Left ventricle myocardium inferior (tissue), 1 donor: Measurements from ENCODE around the gene SLC22A23. TPM values are rescaled to one million over a fixed set of nuclear protein-coding genes. Genes with fewer than 3 reads are reported as not detected.

ENCODE experiments used
- DNase-seq: peaks from one replicate; pipeline ENCODE4 v3.0.0-alpha.2; 2020
- H3K27ac ChIP-seq: fragments of 200-600 bp; replicated peaks from 2 replicates; pipeline ENCODE4 v1.8.0; 2021
- H3K27me3 ChIP-seq: fragments of 200-600 bp; 2 replicates; pipeline ENCODE4 v1.8.0; 2021; ENCODE audit warnings: low read depth
- H3K36me3 ChIP-seq: fragments of 200-600 bp; 2 replicates; pipeline ENCODE4 v1.8.0; 2021
- H3K4me1 ChIP-seq: fragments of 200-600 bp; 2 replicates; pipeline ENCODE4 v1.8.0; 2021
- H3K4me3 ChIP-seq: fragments of 200-600 bp; 2 replicates; pipeline ENCODE4 v1.8.0; 2021; ENCODE audit warnings: mild to moderate bottlenecking, moderate library complexity
- H3K9me3 ChIP-seq: fragments of 200-600 bp; replicated peaks from 2 replicates; pipeline ENCODE4 v1.8.0; 2021
- intact Hi-C: fragments of 100-400 bp; cut with micrococcal nuclease; formaldehyde crosslinking; loops from one replicate; pipeline ENCODE4 v1.11.0; 2022
- total RNA-seq: library from RNA; stranded (reverse); fragmentation: NEBNext Ultra II Directional; extraction: Animal tissue kit (Norgen Biotek cat#: 25700); gene quantifications from one replicate; pipeline ENCODE4 v1.2.1, GENCODE V29; 2021
- TF ChIP-seq, protein P1 (sequence below): fragments of 200-600 bp; IDR thresholded peaks from 2 replicates; pipeline ENCODE4 v1.8.0; 2021; ENCODE audit warnings: antibody characterized with exemption, mild to moderate bottlenecking, borderline replicate concordance
- donor health status: DM: no; HTN: yes; CAD: no; lungs with severe emphysema.

SLC22A23 gene
- total RNA-seq, 1 donor from 2014 or later, result 7.0 TPM

DNA sequence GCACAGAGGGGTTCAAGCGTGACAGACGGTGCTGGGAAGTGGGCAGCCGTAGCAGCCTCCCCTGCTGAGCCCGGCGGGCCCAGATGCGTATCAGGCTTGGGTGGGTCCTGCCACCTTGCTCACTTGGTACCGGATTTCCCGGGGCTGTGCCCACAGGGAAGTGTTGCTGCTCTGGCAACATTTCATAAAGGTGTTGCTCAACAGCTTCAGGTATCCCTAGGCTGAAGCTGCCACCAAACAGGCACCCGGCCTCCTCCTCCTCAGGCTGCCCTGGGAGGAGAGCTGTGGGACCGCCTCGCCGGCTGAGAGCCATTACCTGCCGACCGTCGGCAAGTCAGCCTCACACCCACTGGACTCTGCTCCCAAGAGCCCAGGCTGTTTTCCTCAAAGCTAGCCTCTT is 186.6 kb downstream of the SLC22A23 start:
- Histone ChIP-seq H3K9me3 (no peaks in the 10 kb centered on the region), H3K27me3 (no peaks in the 10 kb centered on the region), H3K4me3 (no peak overlapping the region), H3K4me1 (no peaks in the 10 kb centered on the region), H3K36me3 (peaks cover 49% of the 10 kb centered on the region), H3K27ac (no peak overlapping the region)
- DNase-seq, result no peak
- intact Hi-C loops, result no loop called here
- TF ChIP-seq, protein P1, sequence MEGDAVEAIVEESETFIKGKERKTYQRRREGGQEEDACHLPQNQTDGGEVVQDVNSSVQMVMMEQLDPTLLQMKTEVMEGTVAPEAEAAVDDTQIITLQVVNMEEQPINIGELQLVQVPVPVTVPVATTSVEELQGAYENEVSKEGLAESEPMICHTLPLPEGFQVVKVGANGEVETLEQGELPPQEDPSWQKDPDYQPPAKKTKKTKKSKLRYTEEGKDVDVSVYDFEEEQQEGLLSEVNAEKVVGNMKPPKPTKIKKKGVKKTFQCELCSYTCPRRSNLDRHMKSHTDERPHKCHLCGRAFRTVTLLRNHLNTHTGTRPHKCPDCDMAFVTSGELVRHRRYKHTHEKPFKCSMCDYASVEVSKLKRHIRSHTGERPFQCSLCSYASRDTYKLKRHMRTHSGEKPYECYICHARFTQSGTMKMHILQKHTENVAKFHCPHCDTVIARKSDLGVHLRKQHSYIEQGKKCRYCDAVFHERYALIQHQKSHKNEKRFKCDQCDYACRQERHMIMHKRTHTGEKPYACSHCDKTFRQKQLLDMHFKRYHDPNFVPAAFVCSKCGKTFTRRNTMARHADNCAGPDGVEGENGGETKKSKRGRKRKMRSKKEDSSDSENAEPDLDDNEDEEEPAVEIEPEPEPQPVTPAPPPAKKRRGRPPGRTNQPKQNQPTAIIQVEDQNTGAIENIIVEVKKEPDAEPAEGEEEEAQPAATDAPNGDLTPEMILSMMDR, result no peak

DNA sequence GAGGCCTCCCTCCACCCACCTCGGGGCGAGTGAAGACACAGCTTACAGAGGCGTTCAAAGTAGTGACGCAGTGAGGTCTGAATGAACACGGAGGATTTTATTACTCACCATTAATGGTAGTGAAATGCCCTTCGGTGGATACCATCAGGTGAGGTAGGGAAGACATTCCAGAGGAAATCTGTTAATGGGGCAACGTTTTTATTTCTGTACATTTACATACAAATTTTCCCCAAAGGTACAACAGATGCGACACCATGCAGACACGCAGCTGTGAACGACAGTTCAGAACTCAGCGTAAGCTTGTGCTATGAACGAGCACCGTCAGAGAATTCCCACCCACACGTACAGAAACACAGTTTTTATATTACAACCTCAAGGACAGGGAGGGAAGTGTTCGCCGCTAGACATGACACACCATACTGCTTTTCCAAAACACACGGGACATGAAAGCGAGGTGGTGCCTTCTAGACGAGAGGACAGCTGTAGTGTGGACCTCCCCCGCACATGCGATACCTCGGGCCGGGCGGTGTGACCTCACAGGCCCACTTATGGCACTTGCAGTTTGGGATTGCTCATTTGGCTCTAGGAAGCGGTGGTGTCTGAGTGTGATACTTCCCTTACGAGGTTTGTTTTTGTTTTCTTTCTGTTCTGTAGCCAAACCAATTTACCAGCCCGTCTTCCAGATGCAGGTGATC is 187.4 kb downstream of the SLC22A23 start:
- intact Hi-C loops, result no loop called here
- Histone ChIP-seq H3K9me3 (no peaks in the 10 kb centered on the region), H3K36me3 (peaks cover 53% of the 10 kb centered on the region), H3K27ac (no peak overlapping the region), H3K27me3 (no peaks in the 10 kb centered on the region), H3K4me3 (no peak overlapping the region), H3K4me1 (peaks cover under 1% of the 10 kb centered on the region)
- no peak for DNase-seq
- TF ChIP-seq, protein P1, result no peak

DNA sequence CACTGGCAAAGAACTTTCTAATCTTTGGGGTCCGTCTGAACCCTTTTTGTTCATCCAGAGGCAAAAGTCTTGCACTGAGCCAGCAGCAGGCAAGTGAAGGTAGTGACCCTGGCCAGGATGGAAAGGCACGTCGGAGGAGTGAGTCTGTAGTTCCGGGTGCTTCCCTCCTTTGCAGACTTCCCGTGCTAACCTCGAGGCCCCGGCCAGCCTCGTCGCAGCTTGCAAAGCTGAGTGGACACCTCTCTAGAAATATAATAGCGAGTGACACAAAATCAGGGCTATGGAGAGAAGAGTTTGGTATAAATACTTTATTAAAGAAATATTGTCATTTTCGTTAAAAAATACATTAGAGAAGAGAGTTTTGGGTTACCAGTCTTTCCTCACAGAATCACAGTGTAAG is 188.2 kb downstream of the SLC22A23 start:
- Histone ChIP-seq H3K27me3 (no peaks in the 10 kb centered on the region), H3K4me3 (no peak overlapping the region), H3K27ac (no peak overlapping the region), H3K4me1 (peaks cover 8% of the 10 kb centered on the region), H3K9me3 (no peaks in the 10 kb centered on the region), H3K36me3 (peaks cover 60% of the 10 kb centered on the region)
- TF ChIP-seq, protein P1, result no peak
- intact Hi-C loops, result no loop called here
- DNase-seq, result no peak

DNA sequence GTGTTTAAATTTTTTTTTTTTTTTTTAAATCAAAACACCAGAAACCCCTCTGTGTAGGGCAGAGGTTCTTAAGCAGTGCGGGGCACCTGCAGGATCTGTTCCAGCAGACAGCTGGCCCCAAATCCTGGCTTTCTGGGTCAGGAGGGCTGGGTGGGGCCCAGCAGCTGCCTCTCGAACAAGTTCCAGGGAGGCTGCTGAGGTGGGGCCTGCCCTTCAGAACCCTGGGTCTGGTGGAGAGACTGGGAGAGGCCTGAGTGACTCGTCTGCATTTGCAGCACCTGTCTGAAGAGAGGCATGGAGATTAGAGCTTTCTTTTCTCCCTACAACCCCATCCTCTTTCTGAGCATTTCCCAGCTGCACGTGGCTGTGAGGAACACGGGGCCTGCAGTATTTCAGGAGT is 189.7 kb downstream of the SLC22A23 start:
- TF ChIP-seq, protein P1, result no peak
- DNase-seq, result no peak
- H3K9me3 ChIP-seq, result no peaks in the 10 kb centered on the region
- no peaks in the 10 kb centered on the region for H3K27me3 ChIP-seq
- intact Hi-C loops, result no loop called here
- peaks cover 21% of the 10 kb centered on the region for H3K4me1 ChIP-seq
- no peak overlapping the region for H3K4me3 ChIP-seq
- peaks cover 56% of the 10 kb centered on the region for H3K36me3 ChIP-seq
- no peak overlapping the region for H3K27ac ChIP-seq

DNA sequence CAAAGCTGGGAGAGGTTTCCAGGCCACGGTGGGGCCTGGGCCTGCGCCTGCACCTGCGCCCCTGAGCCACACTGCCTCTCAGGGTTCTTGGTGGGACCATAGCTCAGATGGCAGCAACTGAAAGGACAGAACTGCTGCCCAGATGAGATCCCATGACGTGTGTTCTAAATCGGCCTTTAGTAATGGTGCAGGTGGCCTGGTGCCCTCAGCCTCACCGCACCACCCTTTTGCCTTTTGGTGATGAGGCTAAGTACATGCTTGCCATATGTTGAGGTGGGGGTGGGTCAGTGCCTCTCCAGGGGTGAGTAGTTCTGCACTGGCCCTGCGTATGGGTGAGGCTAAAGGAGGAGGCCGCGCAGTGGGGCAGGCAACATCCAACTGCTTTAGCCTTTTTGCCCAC is 190.7 kb downstream of the SLC22A23 start:
- intact Hi-C loops, result no loop called here
- H3K27me3 ChIP-seq, result no peaks in the 10 kb centered on the region
- no peak for DNase-seq
- H3K4me1 ChIP-seq, result peaks cover 30% of the 10 kb centered on the region
- no peak overlapping the region for H3K4me3 ChIP-seq
- TF ChIP-seq, protein P1, result no peak
- no peak overlapping the region for H3K27ac ChIP-seq
- no peaks in the 10 kb centered on the region for H3K9me3 ChIP-seq
- H3K36me3 ChIP-seq, result peaks cover 46% of the 10 kb centered on the region
